Mesodermal cell (in vitro differentiated cells): ENCODE results near the gene COPS8.

ENCODE experiments used
- H3K27ac ChIP-seq: 2 replicates; pipeline ENCODE4 v1.7.0; 2013; ENCODE audit warnings: mild to moderate bottlenecking, low read depth, low read length, moderate library complexity; ENCODE audit not compliant: severe bottlenecking
- H3K36me3 ChIP-seq: 2 replicates; pipeline ENCODE4 v1.7.1; 2013; ENCODE audit warnings: mild to moderate bottlenecking, low read length, moderate library complexity; ENCODE audit not compliant: control insufficient read depth, insufficient read depth
- H3K4me1 ChIP-seq: one replicate; pipeline ENCODE4 v1.7.1; 2013; ENCODE audit warnings: mild to moderate bottlenecking, low read length; ENCODE audit not compliant: insufficient read depth, control insufficient read depth, poor library complexity, severe bottlenecking
- H3K4me3 ChIP-seq: 2 replicates; pipeline ENCODE4 v1.7.0; 2013; ENCODE audit warnings: low read length, control low read depth, mild to moderate bottlenecking; ENCODE audit not compliant: insufficient read depth, poor library complexity, severe bottlenecking; ENCODE audit errors: extremely low read depth
- H3K9me3 ChIP-seq: 2 replicates; pipeline ENCODE4 v1.7.1; 2013; ENCODE audit warnings: mild to moderate bottlenecking, low read length, moderate library complexity; ENCODE audit not compliant: control insufficient read depth
- WGBS, 2 experiments: methylation state at CpG; one replicate each; pipeline ENCODE4 v1.1.5; 2013; ENCODE audit warnings: missing lambda C conversion rate in 2 of 2; ENCODE audit not compliant: insufficient coverage in 2 of 2; 5-methylcytosine and 5-hydroxymethylcytosine counted together

The COPS8 gene

GRCh38 chr2:237055386-237056100 lies 30.1 kb upstream of the COPS8 start:
- Histone ChIP-seq H3K27ac (no peak overlapping the region), H3K4me1 (no peaks in the 10 kb centered on the region), H3K4me3 (no peak overlapping the region), H3K36me3 (no peaks in the 10 kb centered on the region), H3K9me3 (no peaks in the 10 kb centered on the region)
- WGBS, 2 experiments, result 98% methylated on average over 4 to 7 of the region's 9 CpGs

- Histone ChIP-seq H3K36me3 (no peaks in the 10 kb centered on the region), H3K9me3 (no peaks in the 10 kb centered on the region), H3K4me3 (no peak overlapping the region), H3K4me1 (no peaks in the 10 kb centered on the region), H3K27ac (no peak overlapping the region)
- 90% methylated on average over 7 to 11 of the region's 11 CpGs for WGBS, 2 experiments
Measured at GRCh38 chr2:237056287-237056875, 29.3 kb upstream of the COPS8 start.

DNA sequence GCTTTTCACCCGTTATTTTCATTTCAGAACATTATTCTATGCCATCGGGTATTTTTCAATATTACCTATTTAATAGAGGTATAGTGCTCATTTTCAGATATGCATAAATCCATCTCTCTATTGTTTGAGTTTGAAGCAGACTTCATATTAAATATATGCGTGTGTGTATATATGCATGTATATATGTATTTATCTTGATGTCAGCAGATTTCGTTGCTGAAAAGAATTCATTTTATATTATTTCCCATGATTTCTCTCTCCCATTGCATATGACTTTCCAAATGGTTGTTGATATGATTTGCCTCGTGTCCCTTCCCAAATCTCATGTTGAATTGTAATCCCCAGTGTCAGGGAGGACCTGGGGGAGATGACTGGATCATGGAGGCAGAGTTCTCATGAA lies 28.6 kb upstream of the COPS8 start:
- H3K4me1 ChIP-seq, result no peaks in the 10 kb centered on the region
- no CpG with 5 or more reads among the region's 5 CpGs for WGBS, 2 experiments
- no peak overlapping the region for H3K27ac ChIP-seq
- no peaks in the 10 kb centered on the region for H3K36me3 ChIP-seq
- no peaks in the 10 kb centered on the region for H3K9me3 ChIP-seq
- H3K4me3 ChIP-seq, result no peak overlapping the region

- Histone ChIP-seq H3K36me3 (no peaks in the 10 kb centered on the region), H3K4me3 (no peak overlapping the region), H3K27ac (no peak overlapping the region), H3K4me1 (peaks cover 4% of the 10 kb centered on the region), H3K9me3 (no peaks in the 10 kb centered on the region)
- 90 to 93% methylated on average over 3 to 4 of the region's 5 CpGs for WGBS, 2 experiments
Measured at GRCh38 chr2:237057893-237058300, 27.8 kb upstream of the COPS8 start.

DNA sequence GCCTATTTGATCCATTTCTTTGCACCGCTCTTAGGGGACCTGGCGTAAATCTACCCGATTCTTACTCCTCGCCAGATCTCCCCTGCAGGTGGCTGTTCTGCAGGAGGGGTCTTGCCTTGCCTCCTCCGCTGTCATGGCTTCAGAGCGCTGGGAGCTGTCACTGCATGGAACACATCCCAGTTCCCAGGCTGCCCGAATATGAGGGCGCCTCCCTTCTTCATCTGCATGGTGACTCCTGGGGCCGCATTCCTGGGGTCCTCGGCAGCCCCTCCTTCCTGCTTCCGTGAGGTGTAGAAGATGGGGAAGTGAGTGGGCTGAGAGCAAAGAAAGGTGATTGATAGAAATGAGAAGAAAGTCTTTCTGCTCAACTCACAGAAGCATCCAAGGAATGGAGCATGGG lies 27.3 kb upstream of the COPS8 start:
- 86 to 90% methylated on average over 6 to 8 of the region's 11 CpGs for WGBS, 2 experiments
- Histone ChIP-seq H3K27ac (no peak overlapping the region), H3K9me3 (no peaks in the 10 kb centered on the region), H3K4me3 (no peak overlapping the region), H3K4me1 (peaks cover 4% of the 10 kb centered on the region), H3K36me3 (no peaks in the 10 kb centered on the region)

DNA sequence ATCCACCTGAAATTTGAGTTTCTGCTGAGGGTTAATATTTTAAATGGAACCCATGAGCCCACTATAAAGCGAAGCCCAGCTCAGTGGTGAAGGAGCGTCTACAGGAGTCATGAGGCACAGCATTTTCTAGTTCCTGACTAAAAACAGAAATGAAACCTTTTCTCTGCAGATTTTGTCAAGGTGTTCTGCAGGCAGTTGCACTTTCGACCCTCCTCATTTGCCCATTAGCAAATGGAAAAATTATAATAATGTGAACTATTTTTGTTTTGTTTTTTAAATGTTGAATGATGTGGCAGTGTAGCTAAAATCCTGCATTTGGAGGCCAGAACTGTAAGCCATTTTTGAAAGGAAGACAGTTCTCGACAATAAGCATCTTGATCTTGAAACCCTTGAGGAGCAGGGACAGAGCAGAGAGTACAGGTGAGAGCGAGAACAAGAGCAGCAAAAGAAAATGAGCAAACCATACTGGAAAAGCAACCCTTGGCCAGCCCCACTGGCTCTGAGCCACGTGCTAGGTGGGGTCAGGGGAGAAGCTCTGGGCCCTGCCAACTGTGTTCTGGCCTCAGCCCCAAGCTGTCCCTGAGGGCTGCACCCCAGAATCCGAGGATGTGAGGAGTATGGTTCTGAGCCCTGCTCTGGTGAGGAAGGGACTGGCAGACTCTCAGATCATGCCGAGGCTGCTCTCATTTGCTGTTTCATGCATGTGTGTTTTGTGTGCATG lies 26.4 kb upstream of the COPS8 start:
- Histone ChIP-seq H3K9me3 (no peaks in the 10 kb centered on the region), H3K4me1 (peaks cover 4% of the 10 kb centered on the region), H3K27ac (no peak overlapping the region), H3K36me3 (no peaks in the 10 kb centered on the region), H3K4me3 (no peak overlapping the region)
- 86 to 90% methylated on average over 6 of the region's 8 CpGs for WGBS, 2 experiments

DNA sequence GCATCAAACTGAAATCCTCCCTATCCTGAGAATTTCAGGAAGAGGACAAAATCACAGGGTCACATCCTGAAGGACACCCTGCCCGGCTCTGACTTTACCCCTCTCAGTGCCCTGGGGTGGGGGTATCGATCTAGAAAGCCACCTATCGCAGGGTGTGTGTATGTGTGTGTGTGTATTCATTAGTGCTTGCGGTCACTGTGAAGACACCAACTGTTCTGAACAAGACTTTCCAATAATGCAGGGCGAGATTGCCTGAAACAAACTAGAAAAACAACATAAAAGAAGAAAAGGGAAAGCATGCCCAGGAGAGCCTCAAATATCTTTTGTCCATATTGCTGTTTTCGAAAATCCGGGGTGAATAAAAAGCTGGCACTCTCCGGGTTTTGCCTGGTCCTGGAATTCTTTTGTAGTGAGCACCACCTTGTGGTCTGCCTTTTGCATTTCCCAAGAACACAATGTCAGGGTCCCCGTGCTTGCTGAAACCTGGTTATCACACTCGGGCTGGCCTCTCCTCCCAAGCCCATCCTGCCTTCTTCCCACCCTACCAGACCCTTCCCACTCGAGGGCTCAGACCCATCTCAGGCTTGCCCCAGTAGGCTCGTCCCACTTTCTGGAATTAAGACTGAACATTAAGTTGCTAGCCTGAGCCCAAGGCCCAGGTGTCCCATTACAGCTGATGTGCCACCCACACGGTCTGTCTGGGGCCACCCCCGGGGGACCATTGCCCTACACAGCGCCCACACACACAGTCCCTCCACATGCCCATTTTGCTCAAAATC lies 25.0 kb upstream of the COPS8 start:
- peaks cover 4% of the 10 kb centered on the region for H3K4me1 ChIP-seq
- no peaks in the 10 kb centered on the region for H3K9me3 ChIP-seq
- 29 to 33% methylated on average over 11 to 12 of the region's 15 CpGs for WGBS, 2 experiments
- no peak overlapping the region for H3K4me3 ChIP-seq
- no peak overlapping the region for H3K27ac ChIP-seq
- H3K36me3 ChIP-seq, result no peaks in the 10 kb centered on the region

DNA sequence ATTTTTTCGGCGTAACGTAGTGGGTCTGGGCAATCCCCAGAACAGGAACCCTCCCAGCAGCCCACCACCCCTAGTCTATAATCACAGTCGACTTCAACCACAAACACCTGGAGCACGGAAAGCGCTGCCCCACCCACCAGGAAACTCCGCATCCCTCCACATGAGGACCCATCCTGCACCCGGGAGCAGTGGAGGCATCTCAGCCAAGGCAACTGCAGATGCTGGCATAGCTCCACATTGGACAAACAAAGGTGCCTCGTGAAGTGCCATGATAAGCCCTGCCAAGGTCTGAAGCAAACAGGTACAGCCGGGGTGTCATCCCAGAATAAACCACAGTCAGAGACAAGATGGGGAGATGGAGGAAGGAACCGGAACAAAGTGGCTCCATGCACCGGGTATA lies 24.3 kb upstream of the COPS8 start:
- Histone ChIP-seq H3K9me3 (no peaks in the 10 kb centered on the region), H3K4me3 (no peak overlapping the region), H3K36me3 (no peaks in the 10 kb centered on the region), H3K4me1 (peaks cover 4% of the 10 kb centered on the region), H3K27ac (no peak overlapping the region)
- WGBS, 2 experiments, result 79 to 85% methylated on average over 8 to 11 of the region's 12 CpGs

DNA sequence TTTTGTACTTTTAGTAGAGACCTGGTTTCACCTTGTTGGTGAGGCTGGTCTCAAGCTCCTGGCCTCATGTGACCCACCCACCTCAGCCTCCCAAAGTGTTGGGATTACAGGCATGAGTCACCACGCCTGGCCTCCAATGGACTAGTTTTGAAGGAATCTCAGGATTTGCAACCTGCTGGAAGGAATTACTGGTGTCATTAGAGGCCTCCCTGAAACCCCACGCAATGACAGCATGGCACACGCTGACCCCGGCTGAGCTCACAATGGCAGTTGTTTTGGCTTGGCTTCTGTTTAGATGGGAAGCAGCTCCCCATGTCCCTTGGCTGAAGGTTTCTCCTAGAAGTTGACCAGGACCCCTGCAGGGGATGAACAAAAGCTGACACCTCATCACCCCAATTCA lies 23.1 kb upstream of the COPS8 start:
- no peaks in the 10 kb centered on the region for H3K9me3 ChIP-seq
- peaks cover 4% of the 10 kb centered on the region for H3K4me1 ChIP-seq
- no peaks in the 10 kb centered on the region for H3K36me3 ChIP-seq
- no peak overlapping the region for H3K27ac ChIP-seq
- WGBS, 2 experiments, result 82 to 87% methylated on average over 4 of the region's 4 CpGs
- no peak overlapping the region for H3K4me3 ChIP-seq

- 94% methylated on average over 17 to 22 of the region's 24 CpGs for WGBS, 2 experiments
- no peak overlapping the region for H3K27ac ChIP-seq
Measured at GRCh38 chr2:237064203-237065070, 21.3 kb upstream of the COPS8 start.

More at GRCh38 chr2:237064203-237065070, 21.3 kb upstream of the COPS8 start:
- Histone ChIP-seq H3K4me1 (peaks cover 4% of the 10 kb centered on the region), H3K36me3 (no peaks in the 10 kb centered on the region), H3K9me3 (no peaks in the 10 kb centered on the region), H3K4me3 (no peak overlapping the region)
